Astrocyte (in vitro differentiated cells and primary cell): ENCODE measurements around the gene ACP5. TPM values are rescaled to one million over a fixed set of nuclear protein-coding genes. Genes with fewer than 3 reads are reported as not detected.

Source experiments
- DNase-seq: peaks from one replicate; pipeline ENCODE4 v3.0.0-alpha.2; 2010; ENCODE audit warnings: low read depth
- FAIRE-seq: peaks from 2 replicates; lab custom pipeline; 2011; peaks lifted over from hg19 to GRCh38; lab: Jason Lieb, UNC
- H2AFZ ChIP-seq: 2 replicates; pipeline ENCODE4 v1.6.0; 2012; ENCODE audit warnings: low read depth, low read length, inconsistent platforms
- H3K27ac ChIP-seq: 2 replicates; pipeline ENCODE4 v1.5.1; 2011; ENCODE audit warnings: low read depth, low read length, inconsistent platforms
- H3K27me3 ChIP-seq: 2 replicates; pipeline ENCODE4 v1.6.0; 2011; ENCODE audit warnings: low read length, inconsistent platforms; ENCODE audit not compliant: insufficient read depth
- H3K36me3 ChIP-seq: 2 replicates; pipeline ENCODE4 v1.5.1; 2011; ENCODE audit warnings: low read length, inconsistent platforms; ENCODE audit not compliant: insufficient read depth
- H3K4me1 ChIP-seq: 2 replicates; pipeline ENCODE4 v1.5.1; 2011; ENCODE audit warnings: low read length, inconsistent platforms; ENCODE audit not compliant: insufficient read depth
- H3K4me2 ChIP-seq: 2 replicates; pipeline ENCODE4 v1.6.0; 2012; ENCODE audit warnings: low read length, inconsistent platforms
- H3K4me3 ChIP-seq: 2 replicates; pipeline ENCODE4 v1.5.1; 2011; ENCODE audit warnings: low read depth, mild to moderate bottlenecking, low read length, inconsistent platforms; ENCODE audit not compliant: insufficient read depth
- H3K79me2 ChIP-seq: 2 replicates; pipeline ENCODE4 v1.6.0; 2012; ENCODE audit warnings: mild to moderate bottlenecking, low read length, inconsistent platforms; ENCODE audit not compliant: insufficient read depth
- H3K9ac ChIP-seq: 2 replicates; pipeline ENCODE4 v1.6.0; 2012; ENCODE audit warnings: mild to moderate bottlenecking, low read length, inconsistent platforms
- H3K9me3 ChIP-seq: 2 replicates; pipeline ENCODE4 v1.5.1; 2012; ENCODE audit warnings: low read depth, mild to moderate bottlenecking, low read length, inconsistent platforms; ENCODE audit not compliant: insufficient read depth
- H4K20me1 ChIP-seq: 2 replicates; pipeline ENCODE4 v1.6.0; 2012; ENCODE audit warnings: low read length, inconsistent platforms; ENCODE audit not compliant: insufficient read depth
- H3K27ac Mint-ChIP-seq: one replicate; pipeline ENCODE4 v1.8.0; 2021; ENCODE audit warnings: mild to moderate bottlenecking, mixed read lengths; ENCODE audit not compliant: unreplicated experiment
- H3K27me3 Mint-ChIP-seq: one replicate; pipeline ENCODE4 v1.8.0; 2021; ENCODE audit warnings: low read depth, mixed read lengths; ENCODE audit not compliant: unreplicated experiment
- H3K36me3 Mint-ChIP-seq: one replicate; pipeline ENCODE4 v1.8.0; 2021; ENCODE audit warnings: low read depth, mixed read lengths; ENCODE audit not compliant: unreplicated experiment
- H3K4me1 Mint-ChIP-seq: one replicate; pipeline ENCODE4 v1.8.0; 2021; ENCODE audit warnings: low read depth, mixed read lengths; ENCODE audit not compliant: unreplicated experiment
- H3K4me3 Mint-ChIP-seq: one replicate; pipeline ENCODE4 v1.8.0; 2021; ENCODE audit warnings: mild to moderate bottlenecking, moderate library complexity, mixed read lengths; ENCODE audit not compliant: unreplicated experiment
- H3K9me3 Mint-ChIP-seq: one replicate; pipeline ENCODE4 v1.8.0; 2021; ENCODE audit warnings: mild to moderate bottlenecking, mixed read lengths; ENCODE audit not compliant: unreplicated experiment
- CTCF ChIP-seq: IDR thresholded peaks from 2 replicates; pipeline ENCODE4 v1.5.1; 2011; ENCODE audit warnings: low read depth, mild to moderate bottlenecking, inconsistent platforms, low read length, moderate library complexity; ENCODE audit not compliant: insufficient read depth
- EZH2 ChIP-seq: IDR thresholded peaks from 2 replicates; pipeline ENCODE4 v1.6.1; 2012; ENCODE audit warnings: mild to moderate bottlenecking, low read length, inconsistent platforms; ENCODE audit not compliant: insufficient read depth
- total RNA-seq: library from RNA; stranded (reverse); gene quantifications from 2 replicates; pipeline ENCODE4 v1.2.1, GENCODE V29; 2021

ACP5 gene
- total RNA-seq, 1 donor from 2014 or later, result not detected

- Mint-ChIP-seq H3K27me3 (no peaks in the 10 kb centered on the region), H3K4me3 (peak overlapping the region; percentile 99), H3K9me3 (no peaks in the 10 kb centered on the region), H3K4me1 (peaks cover 9% of the 10 kb centered on the region), H3K27ac (peak overlapping the region; percentile 98), H3K36me3 (peaks cover 11% of the 10 kb centered on the region)
- no peaks in the 10 kb centered on the region for H3K36me3 ChIP-seq
- peaks cover 58% of the 10 kb centered on the region for H4K20me1 ChIP-seq
- no peak for TF ChIP-seq EZH2
- no peak for TF ChIP-seq CTCF
- no peaks in the 10 kb centered on the region for H3K4me1 ChIP-seq
- H3K9me3 ChIP-seq, result peaks cover 2% of the 10 kb centered on the region
- H2AFZ ChIP-seq, result no peak overlapping the region
- H3K9ac ChIP-seq, result no peak overlapping the region
- H3K27ac ChIP-seq, result no peak overlapping the region
- DNase-seq (no peak), FAIRE-seq (no peak)
- H3K4me2 ChIP-seq, result peak overlapping the region; percentile 85
- peaks cover 64% of the 10 kb centered on the region for H3K79me2 ChIP-seq
- peak overlapping the region; percentile 93 for H3K4me3 ChIP-seq
- no peaks in the 10 kb centered on the region for H3K27me3 ChIP-seq
These were observed 21.3 kb upstream of the ACP5 start for GRCh38 chr19:11598746-11599145.

- H3K36me3 Mint-ChIP-seq, result peaks cover 6% of the 10 kb centered on the region
These were observed 20.6 kb upstream of the ACP5 start for GRCh38 chr19:11598103-11598483.

More at GRCh38 chr19:11598103-11598483, 20.6 kb upstream of the ACP5 start:
- Mint-ChIP-seq H3K4me3 (peak overlapping the region; percentile 99), H3K4me1 (peaks cover 9% of the 10 kb centered on the region), H3K9me3 (no peaks in the 10 kb centered on the region), H3K27ac (peak overlapping the region; percentile 98), H3K27me3 (no peaks in the 10 kb centered on the region)
- peaks cover 57% of the 10 kb centered on the region for H3K79me2 ChIP-seq
- no peaks in the 10 kb centered on the region for H3K4me1 ChIP-seq
- H3K4me3 ChIP-seq, result peak overlapping the region; percentile 93
- H3K9ac ChIP-seq, result peak overlapping the region; percentile 99
- H2AFZ ChIP-seq, result no peak overlapping the region
- DNase-seq, result no peak
- H3K36me3 ChIP-seq, result no peaks in the 10 kb centered on the region
- H3K9me3 ChIP-seq, result peaks cover 2% of the 10 kb centered on the region
- H3K27ac ChIP-seq, result peak overlapping the region; percentile 99
- no peaks in the 10 kb centered on the region for H3K27me3 ChIP-seq
- peak overlapping the region; percentile 85 for H3K4me2 ChIP-seq
- FAIRE-seq, result no peak
- H4K20me1 ChIP-seq, result peaks cover 52% of the 10 kb centered on the region
- TF ChIP-seq EZH2 (no peak), CTCF (no peak)
